Thyroid gland (tissue), 4 donors: ENCODE measurements around the gene SLC8A2.

Experiments used
- POLR2A ChIP-seq, 2 donors: fragments of 450-650 bp; IDR thresholded peaks; one replicate each; pipeline ENCODE4 v1.6.1; 2017; ENCODE audit warnings: antibody characterized with exemption in 2 of 2, mild to moderate bottlenecking in 2 of 2, moderate library complexity in 1 of 2
- TF ChIP-seq, protein P1 (sequence below), 6 experiments: fragments of 200-600 bp in 3 of 6; fragments of 450-650 bp in 3 of 6; sonication (generic) in 3 of 6; IDR thresholded peaks; one replicate each; pipeline ENCODE4 v1.5.1; 2016 to 2019; ENCODE audit warnings: antibody characterized with exemption in 6 of 6, mild to moderate bottlenecking in 2 of 6, inconsistent platforms in 1 of 6, moderate library complexity in 1 of 6

GRCh38 chr19:47413941-47414340, 57.8 kb downstream of the SLC8A2 start:
- no peak for TF ChIP-seq POLR2A (IDR thresholded peaks at IDR 0.05)
- TF ChIP-seq, protein P1, sequence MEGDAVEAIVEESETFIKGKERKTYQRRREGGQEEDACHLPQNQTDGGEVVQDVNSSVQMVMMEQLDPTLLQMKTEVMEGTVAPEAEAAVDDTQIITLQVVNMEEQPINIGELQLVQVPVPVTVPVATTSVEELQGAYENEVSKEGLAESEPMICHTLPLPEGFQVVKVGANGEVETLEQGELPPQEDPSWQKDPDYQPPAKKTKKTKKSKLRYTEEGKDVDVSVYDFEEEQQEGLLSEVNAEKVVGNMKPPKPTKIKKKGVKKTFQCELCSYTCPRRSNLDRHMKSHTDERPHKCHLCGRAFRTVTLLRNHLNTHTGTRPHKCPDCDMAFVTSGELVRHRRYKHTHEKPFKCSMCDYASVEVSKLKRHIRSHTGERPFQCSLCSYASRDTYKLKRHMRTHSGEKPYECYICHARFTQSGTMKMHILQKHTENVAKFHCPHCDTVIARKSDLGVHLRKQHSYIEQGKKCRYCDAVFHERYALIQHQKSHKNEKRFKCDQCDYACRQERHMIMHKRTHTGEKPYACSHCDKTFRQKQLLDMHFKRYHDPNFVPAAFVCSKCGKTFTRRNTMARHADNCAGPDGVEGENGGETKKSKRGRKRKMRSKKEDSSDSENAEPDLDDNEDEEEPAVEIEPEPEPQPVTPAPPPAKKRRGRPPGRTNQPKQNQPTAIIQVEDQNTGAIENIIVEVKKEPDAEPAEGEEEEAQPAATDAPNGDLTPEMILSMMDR (IDR thresholded peaks at IDR 0.05) = no peak
